Measurements from ENCODE around the gene SRRM2. TPM values are rescaled to one million over a fixed set of nuclear protein-coding genes. Genes with fewer than 3 reads are reported as not detected.

The SRRM2 gene
- total RNA-seq, 2 experiments from 2014 or later: 483 to 526 TPM

DNA sequence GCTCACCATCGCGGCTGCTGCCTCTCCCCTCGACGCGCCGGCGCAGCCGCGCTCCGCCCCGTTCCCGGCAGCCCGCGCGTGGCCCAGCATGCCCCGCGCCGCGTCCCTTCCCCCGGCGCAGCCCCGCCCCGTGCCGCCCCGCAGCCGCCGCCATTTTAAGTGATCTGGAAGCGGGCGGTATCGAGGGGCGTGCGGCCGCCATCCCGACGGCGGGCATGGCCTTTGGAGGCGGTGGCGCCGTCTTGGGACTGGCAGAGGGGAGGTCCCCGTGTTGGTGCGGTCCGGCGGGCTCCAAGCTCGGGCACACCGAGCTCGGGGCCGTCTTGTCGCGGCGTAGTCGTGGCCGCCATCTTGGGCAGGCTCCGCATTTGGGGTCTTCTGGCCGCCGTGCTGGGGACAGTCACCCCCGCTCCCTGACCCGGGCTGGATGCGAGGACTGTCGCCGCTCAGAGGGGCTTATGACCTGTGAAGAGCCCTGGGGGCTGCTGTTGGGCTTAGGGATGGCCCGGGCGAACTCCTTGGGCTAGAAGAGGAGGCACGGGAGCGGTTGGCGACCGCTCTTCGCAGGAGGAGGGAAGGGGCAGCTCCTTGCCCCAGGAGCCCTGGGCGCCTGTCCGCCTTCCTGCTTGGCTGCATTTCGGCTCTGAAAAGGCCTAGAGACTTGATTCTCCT is 24.9 kb downstream of the SRRM2 start, which contains the start of gene ELOB:
Gene ELOB (minus strand): TSS at position 50 of the 672 bp plus-strand sequence. CDS start 41 bp downstream, at position 9.
- intact Hi-C loops (cut with micrococcal nuclease): loop anchor here (1.0 to 5.0 kb wide), 3 partner anchors 25 to 95 kb away; partner anchors contain the start of genes KCTD5 and SRRM2
- Mint-ChIP-seq H3K36me3 (peaks cover 12% of the 10 kb centered on the region), H3K27ac (peak within 1 kb of the TSS; percentile 98), H3K4me1 (ENCODE audit: low read depth) (peaks cover 31% of the 10 kb centered on the region), H3K27me3 (no peaks in the 10 kb centered on the region), H3K4me3 (peak within 1 kb of the TSS; percentile 96), H3K9me3 (no peaks in the 10 kb centered on the region)
- POLR2A ChIA-PET: interaction anchor here (0.6 to 3.6 kb wide), 5 partner anchors 10 to 91 kb away, joined by 4 to 19 read pairs (median 5); partner anchors contain the start of genes PRSS33 and SRRM2
- DNase-seq: peak; percentile 93
- CTCF ChIA-PET: interaction anchor here (0.7 to 2.7 kb wide), 2 partner anchors 91 to 142 kb away, joined by 3 to 14 read pairs; no protein-coding TSS in a partner anchor

GRCh38 chr16:2777903-2778629 is 25.6 kb downstream of the SRRM2 start:
- H3K27me3 Mint-ChIP-seq: no peaks in the 10 kb centered on the region
- H3K9me3 Mint-ChIP-seq: no peaks in the 10 kb centered on the region
- H3K36me3 Mint-ChIP-seq: peaks cover 8% of the 10 kb centered on the region
- peaks cover 25% of the 10 kb centered on the region for H3K4me1 Mint-ChIP-seq (ENCODE audit: low read depth)
- peak overlapping the region; percentile 98 for H3K27ac Mint-ChIP-seq
- intact Hi-C loops (cut with micrococcal nuclease): loop anchor here (1.0 to 5.0 kb wide), 3 partner anchors 26 to 96 kb away; partner anchors contain the start of genes KCTD5 and SRRM2
- ChIA-PET CTCF (interaction anchor here (0.7 to 2.7 kb wide), 2 partner anchors 90 to 141 kb away, joined by 3 to 14 read pairs; no protein-coding TSS in a partner anchor), POLR2A (interaction anchor here (0.6 to 3.6 kb wide), 6 partner anchors 9 to 90 kb away, joined by 4 to 19 read pairs (median 5); partner anchors contain the start of genes PRSS33 and SRRM2)
- DNase-seq: peak; percentile 39
- peak overlapping the region; percentile 96 for H3K4me3 Mint-ChIP-seq

DNA sequence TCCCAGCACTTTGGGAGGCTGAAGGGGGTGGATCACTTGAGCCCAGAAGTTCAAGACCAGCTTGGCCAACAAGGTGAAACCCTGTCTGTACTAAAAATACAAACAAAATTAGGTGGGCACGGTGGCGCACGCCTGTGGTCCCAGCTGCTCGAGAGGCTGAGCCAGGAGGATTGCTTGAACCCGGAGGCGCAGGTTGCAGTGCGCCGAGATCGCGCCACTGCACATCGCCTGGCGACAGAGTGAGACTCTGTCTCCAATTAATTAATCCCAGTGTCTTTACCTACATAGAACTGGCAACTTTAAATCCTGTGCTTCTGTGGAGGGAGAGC is 26.2 kb downstream of the SRRM2 start:
- intact Hi-C loops (cut with micrococcal nuclease): loop anchor here (5.0 kb wide), 2 partner anchors 89 to 96 kb away; partner anchors contain the start of gene KCTD5
- CTCF ChIA-PET: interaction anchor here (0.5 to 2.7 kb wide), 2 partner anchors 90 to 98 kb away, joined by 3 to 14 read pairs; no protein-coding TSS in a partner anchor
- Mint-ChIP-seq H3K27me3 (no peaks in the 10 kb centered on the region), H3K36me3 (peaks cover 5% of the 10 kb centered on the region), H3K4me3 (peak overlapping the region; percentile 96), H3K27ac (peak overlapping the region; percentile 98), H3K9me3 (no peaks in the 10 kb centered on the region), H3K4me1 (ENCODE audit: low read depth) (peaks cover 24% of the 10 kb centered on the region)
- DNase-seq: no peak
- POLR2A ChIA-PET: interaction anchor here (1.3 to 3.6 kb wide), 4 partner anchors 9 to 90 kb away, joined by 4 to 19 read pairs (median 5); partner anchors contain the start of genes PRSS33 and SRRM2

DNA sequence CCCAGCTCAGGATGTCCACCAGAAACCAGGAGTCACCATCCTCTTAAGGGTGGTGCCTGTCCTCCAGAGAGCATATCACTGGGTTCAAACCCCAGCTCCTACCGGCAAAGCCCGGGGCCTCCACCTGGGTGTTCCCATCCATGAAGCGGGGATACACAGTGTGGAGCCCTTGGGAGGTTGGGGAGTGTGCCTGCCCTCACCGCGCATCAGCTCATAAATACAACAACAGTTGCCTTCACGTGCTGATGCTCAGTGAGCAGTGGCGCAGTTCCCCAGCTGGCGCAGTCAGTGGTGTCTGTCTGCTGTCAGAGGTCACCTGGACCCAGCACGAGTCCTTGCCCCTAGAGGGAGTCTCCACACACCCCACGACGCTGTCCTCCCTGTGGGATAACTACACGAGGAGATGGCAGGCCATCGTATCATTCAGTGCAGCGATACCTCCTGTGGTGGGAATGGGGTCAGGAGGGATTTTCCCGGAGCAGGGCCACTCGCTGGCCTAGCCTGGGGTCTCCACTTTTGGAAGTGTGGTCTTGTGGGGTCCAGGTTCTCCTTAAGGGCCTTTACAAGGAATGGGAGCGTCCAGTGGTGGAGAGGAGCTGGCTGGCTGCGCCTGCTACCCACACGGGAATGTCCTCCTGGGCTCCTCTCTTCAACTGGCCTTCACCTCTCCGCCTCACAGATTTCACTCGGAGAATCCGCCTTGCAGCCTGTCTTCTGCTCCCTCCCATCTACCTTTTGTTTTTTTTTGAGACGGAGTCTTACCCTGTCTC is 26.9 kb downstream of the SRRM2 start:
- Mint-ChIP-seq H3K4me1 (ENCODE audit: low read depth) (peaks cover 24% of the 10 kb centered on the region), H3K9me3 (no peaks in the 10 kb centered on the region), H3K27ac (peak overlapping the region; percentile 98), H3K36me3 (peaks cover 5% of the 10 kb centered on the region), H3K4me3 (peak overlapping the region; percentile 96), H3K27me3 (no peaks in the 10 kb centered on the region)
- POLR2A ChIA-PET: interaction anchor here (1.4 to 3.6 kb wide), 3 partner anchors 8 to 26 kb away, joined by 4 to 19 read pairs (median 6); partner anchors contain the start of genes PRSS33 and SRRM2
- intact Hi-C loops (cut with micrococcal nuclease): loop anchor here (5.0 kb wide), 2 partner anchors 88 to 97 kb away; partner anchors contain the start of gene KCTD5
- CTCF ChIA-PET: interaction anchor here (0.5 to 2.7 kb wide), 2 partner anchors 89 to 98 kb away, joined by 3 to 14 read pairs; no protein-coding TSS in a partner anchor
- peak; percentile 7 for DNase-seq

DNA sequence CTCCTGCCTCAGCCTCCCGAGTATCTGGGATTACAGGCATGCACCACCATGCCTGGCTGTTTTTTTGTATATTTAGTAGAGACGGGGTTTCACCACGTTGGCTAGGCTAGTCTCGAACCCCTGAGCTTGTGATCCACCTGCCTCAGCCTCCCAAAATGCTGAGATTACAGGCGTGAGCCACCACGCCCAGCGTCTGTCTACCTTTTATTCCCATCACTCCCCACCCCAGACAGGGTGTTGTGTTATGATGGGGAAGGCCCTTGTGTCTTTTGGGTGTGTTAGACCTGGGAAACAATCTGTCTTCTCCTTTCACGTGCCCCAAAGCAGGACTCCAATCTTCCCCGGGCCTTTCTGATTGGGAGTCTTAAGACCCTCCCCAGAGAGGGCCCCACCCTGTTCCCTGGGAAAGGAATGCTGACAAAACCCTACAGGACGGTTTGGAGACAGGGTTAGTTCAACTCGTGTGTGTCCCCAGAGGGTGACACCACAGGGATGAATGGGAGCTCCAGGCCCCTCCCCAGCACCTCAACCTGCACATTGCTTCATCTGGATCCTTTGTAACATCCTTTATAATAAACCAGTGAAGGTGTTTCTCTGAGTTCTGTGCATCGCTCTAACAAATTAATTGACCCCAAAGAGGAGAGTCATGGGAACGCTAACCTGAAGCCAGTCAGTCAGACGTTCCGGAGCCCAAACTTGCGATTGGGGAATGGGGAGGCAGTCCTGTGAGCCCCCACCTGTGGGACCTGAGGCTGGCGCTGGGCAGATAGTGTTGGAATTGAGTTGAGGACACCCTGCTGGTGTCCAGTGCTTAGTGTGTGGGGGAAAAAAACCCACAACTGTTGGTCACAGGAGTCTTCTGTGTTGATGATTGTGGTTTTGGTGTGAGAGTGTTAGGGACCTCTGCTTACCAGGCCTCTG is 27.8 kb downstream of the SRRM2 start:
- ChIA-PET POLR2A (no interaction called here), CTCF (no interaction called here)
- intact Hi-C loops (cut with micrococcal nuclease): loop anchor here (5.0 kb wide), 2 partner anchors 87 to 98 kb away; partner anchors contain the start of gene KCTD5
- no peak overlapping the region for H3K4me3 Mint-ChIP-seq
- peak; percentile 1 for DNase-seq
- H3K4me1 Mint-ChIP-seq (ENCODE audit: low read depth): peaks cover 26% of the 10 kb centered on the region
- H3K36me3 Mint-ChIP-seq: peaks cover 5% of the 10 kb centered on the region
- H3K9me3 Mint-ChIP-seq: no peaks in the 10 kb centered on the region
- H3K27me3 Mint-ChIP-seq: peaks cover 2% of the 10 kb centered on the region
- H3K27ac Mint-ChIP-seq: no peak overlapping the region

GRCh38 chr16:2782583-2783351 is 30.3 kb downstream of the SRRM2 start:
- peaks cover 16% of the 10 kb centered on the region for H3K4me1 Mint-ChIP-seq (ENCODE audit: low read depth)
- H3K9me3 Mint-ChIP-seq: no peaks in the 10 kb centered on the region
- intact Hi-C loops (cut with micrococcal nuclease): no loop called here
- ChIA-PET CTCF (no interaction called here), POLR2A (no interaction called here)
- H3K4me3 Mint-ChIP-seq: no peak overlapping the region
- DNase-seq: no peak
- H3K27me3 Mint-ChIP-seq: peaks cover 5% of the 10 kb centered on the region
- H3K27ac Mint-ChIP-seq: no peak overlapping the region
- H3K36me3 Mint-ChIP-seq: peaks cover 3% of the 10 kb centered on the region

DNA sequence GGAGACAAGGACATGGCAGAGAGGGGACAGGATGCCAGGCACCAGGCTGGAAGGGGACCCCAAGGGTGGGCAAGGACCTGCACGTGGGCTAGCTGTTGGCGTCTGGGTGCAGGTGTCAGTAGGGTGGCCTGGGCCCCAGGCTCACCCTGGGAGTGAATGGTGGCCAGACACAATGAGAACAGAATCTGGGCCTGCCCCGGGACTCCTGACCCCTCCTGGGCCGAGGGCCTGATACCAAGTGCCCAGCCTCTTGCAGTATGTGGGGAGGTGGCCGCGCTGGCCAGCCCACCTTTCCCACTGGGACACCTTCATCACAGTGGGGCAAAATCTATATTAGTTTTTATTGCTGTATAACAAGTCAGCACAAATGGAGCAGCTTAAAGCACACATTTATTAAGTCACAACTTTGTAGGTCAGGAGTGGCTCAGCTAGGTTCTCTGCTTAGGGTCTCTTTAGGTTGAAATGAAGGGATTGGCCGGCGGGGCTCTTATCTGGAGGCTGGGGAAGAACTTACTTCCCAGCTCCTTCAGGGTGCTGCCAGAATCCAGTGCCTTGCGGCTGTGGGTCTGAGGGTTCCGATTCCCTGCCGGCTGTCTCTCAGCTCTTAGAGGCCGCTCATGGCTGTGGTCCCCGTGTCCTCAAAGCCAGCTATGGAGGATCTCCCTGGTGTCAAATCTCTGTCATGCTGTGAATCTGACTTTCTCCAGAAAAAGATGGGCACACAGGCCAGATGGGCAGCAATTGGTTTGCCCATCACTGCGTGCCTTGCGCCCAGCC is 31.3 kb downstream of the SRRM2 start:
- H3K4me1 Mint-ChIP-seq (ENCODE audit: low read depth): peaks cover 8% of the 10 kb centered on the region
- H3K4me3 Mint-ChIP-seq: no peak overlapping the region
- CTCF ChIA-PET: interaction anchor here (1.0 to 1.6 kb wide), 3 partner anchors 10 to 55 kb away, joined by 3 to 4 read pairs (median 4); no protein-coding TSS in a partner anchor
- no peak overlapping the region for H3K27ac Mint-ChIP-seq
- POLR2A ChIA-PET: no interaction called here
- DNase-seq: no peak
- no peaks in the 10 kb centered on the region for H3K9me3 Mint-ChIP-seq
- intact Hi-C loops (cut with micrococcal nuclease): no loop called here
- peaks cover 5% of the 10 kb centered on the region for H3K27me3 Mint-ChIP-seq
- H3K36me3 Mint-ChIP-seq: no peaks in the 10 kb centered on the region

GRCh38 chr16:2784358-2785100 is 32.1 kb downstream of the SRRM2 start:
- no peak for DNase-seq
- H3K27ac Mint-ChIP-seq: no peak overlapping the region
- no peaks in the 10 kb centered on the region for H3K9me3 Mint-ChIP-seq
- H3K36me3 Mint-ChIP-seq: no peaks in the 10 kb centered on the region
- intact Hi-C loops (cut with micrococcal nuclease): no loop called here
- peaks cover 6% of the 10 kb centered on the region for H3K27me3 Mint-ChIP-seq
- peaks cover 7% of the 10 kb centered on the region for H3K4me1 Mint-ChIP-seq (ENCODE audit: low read depth)
- H3K4me3 Mint-ChIP-seq: peak overlapping the region; percentile 81
- ChIA-PET CTCF (interaction anchor here (0.8 to 1.6 kb wide), 5 partner anchors 11 to 251 kb away, joined by 3 to 4 read pairs (median 4); no protein-coding TSS in a partner anchor), POLR2A (no interaction called here)

Data from activated CD4-positive, alpha-beta memory T cell treated with anti-CD3 and anti-CD28 coated beads for 36 hours (primary cell).